Measurements from ENCODE around the gene PILRA. TPM values are rescaled to one million over a fixed set of nuclear protein-coding genes. Genes with fewer than 3 reads are reported as not detected.
"Not testable (repeated sequence)": the region's sequence is repeated elsewhere in the genome, so short reads cannot be mapped to it uniquely, and the experiment has no call there.

PILRA gene
- total RNA-seq, 1 donor from 2014 or later = 2.3 TPM

DNA sequence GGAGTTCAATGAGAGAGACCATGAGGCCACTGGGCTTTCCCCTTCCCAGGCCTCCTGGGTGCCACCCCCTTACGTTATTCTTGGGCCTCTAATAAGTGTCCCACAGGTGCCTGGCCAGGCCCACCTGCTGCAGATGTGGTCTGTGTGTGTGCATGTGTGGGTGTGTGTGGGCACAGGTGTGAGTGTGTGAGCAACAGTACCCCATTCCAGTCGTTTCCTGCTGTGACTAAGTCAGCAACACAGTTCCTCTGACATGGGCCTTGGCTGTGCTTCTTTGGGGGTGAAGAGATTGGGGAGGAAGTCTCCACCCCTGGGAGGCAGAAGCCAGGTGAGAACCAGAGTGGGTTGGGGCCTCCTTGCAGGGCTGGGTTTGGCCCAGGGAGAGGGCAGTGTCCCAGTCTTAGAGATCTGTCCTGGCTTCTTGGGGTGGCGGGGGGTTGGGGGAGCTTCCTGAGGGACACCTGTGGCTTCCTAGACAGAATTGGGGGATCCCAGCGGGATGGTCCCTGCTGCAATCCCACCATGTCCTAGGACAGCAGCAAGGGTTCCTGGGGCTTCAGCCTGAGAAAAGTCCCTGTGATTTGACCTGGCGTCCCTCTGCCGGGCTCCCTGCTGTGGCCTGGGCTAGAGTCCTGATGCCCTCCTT lies 19.5 kb upstream of the PILRA start:
- intact Hi-C loops (cut with DNase I) = no loop called here
- no peak for DNase-seq (ENCODE audit: low spot score)

DNA sequence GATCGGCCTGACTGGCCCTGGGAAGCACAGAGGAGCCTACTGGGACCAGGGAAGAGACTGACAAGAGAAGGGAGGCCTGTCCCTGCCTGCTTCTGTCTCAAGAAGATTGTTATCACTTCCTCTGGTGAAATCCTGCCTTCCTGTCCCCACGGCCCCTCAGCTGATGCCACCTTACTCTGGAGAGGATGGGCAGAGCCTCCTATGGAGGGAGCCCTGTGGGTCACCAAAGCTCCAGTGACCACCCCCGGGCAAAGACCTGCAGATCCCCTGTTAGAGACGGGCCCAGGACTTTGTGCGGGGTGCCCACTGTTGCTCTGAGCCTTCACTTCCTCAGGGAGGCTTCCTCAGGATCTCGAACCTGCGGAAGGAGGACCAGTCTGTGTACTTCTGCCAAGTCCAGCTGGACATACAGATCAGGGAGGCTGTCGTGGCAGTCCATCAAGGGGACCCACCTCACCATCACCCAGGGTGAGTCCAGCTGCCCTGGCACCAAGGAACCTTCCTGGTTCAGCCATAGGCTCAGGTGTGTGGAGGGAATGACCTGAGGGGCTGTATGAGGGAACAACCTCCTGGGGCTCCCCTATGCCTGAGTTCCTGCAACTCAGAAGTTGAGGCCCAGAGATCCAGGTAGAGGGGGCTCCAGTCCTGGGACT lies 16.7 kb upstream of the PILRA start:
- DNase-seq (ENCODE audit: low spot score) = no peak
- intact Hi-C loops (cut with DNase I) = no loop called here

DNA sequence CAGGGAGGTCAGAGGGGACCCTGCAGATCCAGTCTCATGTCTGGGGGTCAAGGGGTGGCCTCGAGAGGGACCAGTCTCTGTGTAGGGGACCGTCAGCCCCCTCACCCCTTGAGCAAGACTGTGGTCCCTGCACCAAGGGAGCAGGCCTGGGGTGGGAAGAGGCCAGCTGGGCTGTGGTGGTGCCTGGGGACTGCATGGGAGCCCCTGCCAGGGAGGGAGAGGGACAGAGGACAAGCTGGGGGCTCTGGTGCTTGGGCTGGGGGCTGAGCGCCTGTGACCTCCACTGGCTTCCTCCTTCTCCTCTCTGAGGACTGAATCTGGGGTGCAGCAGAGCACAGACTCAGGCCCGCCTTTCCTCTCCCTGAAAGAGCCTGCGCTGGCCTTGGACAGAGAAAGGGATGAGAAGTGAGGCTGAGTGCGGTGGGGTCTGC lies 16.1 kb upstream of the PILRA start:
- intact Hi-C loops (cut with DNase I) = no loop called here
- no peak for DNase-seq (ENCODE audit: low spot score)

DNA sequence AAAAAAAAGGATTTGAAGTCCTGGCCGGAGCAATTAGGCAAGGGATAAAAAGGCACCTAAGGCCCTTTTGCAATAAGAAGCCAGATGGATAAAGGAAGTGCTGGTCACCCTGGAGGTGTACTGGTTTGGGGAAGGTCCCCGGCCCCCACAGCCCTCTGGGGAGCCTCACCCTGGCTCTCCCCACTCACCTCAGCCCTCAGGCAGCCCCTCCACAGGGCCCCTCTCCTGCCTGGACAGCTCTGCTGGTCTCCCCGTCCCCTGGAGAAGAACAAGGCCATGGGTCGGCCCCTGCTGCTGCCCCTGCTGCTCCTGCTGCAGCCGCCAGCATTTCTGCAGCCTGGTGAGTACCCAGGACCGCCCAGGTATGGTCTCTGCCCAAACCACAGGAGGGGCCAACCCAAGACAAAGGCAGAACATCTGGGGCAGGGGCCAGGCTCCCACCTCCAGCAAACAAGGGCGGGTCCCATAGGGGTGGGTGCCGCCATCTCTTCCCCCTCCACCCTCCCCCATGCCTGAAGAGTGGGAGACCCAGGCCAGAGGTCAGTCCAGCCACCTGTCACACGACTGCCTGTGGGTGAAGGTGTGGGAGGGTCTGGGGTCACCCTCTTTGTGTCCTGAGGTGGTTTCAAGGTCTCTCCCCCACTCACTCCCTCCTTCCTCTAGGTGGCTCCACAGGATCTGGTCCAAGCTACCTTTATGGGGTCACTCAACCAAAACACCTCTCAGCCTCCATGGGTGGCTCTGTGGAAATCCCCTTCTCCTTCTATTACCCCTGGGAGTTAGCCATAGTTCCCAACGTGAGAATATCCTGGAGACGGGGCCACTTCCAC lies 15.0 kb upstream of the PILRA start, which contains the start of gene PILRB:
PILRB (plus strand) TSS at position 91 of the 830 bp plus-strand sequence; CDS start at position 277, 186 bp downstream.
- DNase-seq (ENCODE audit: low spot score) = no peak
- intact Hi-C loops (cut with DNase I) = no loop called here

DNA sequence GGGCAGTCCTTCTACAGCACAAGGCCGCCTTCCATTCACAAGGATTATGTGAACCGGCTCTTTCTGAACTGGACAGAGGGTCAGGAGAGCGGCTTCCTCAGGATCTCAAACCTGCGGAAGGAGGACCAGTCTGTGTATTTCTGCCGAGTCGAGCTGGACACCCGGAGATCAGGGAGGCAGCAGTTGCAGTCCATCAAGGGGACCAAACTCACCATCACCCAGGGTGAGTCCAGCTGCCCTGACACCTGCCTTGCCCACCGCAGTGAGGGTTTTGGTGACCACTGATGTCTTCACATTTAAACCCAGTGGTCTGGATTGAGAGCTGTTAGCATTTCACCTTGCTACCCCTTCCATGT lies 14.5 kb upstream of the PILRA start:
- no peak for DNase-seq (ENCODE audit: low spot score)
- intact Hi-C loops (cut with DNase I) = no loop called here

DNA sequence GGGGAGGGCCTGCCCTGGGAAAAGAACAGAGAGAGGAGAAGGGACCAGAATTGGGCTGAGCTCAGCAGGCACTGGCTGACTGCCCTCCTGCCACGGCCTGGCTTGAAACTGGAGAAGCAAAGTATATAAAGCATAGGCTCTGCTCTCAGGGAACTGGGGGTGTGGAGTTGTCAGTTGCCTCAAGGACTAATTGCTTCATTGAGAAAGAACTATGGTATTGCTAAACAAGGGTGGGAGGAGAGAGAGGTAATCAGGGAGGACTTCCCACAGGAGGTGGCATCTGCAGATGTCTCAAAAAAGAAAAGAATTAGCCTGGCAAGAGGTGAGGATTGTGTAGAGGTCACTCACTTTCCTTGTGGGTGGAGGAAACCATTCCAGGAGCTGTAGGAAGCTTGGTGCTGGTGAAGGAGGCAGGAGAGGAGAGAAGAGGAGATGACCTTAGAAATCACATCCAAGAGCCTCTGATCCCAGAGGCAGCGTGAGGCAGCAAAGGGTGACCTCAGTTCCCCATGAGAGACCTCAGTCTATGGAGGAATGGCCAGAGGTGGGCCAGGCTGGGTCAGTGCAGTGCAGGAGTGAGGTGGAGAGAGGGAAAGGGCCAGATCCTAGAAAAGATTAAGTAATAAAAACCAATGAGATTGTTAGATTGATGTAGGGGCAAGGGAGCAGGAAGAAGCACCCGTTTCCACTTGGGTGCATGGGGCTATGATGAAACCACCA lies 13.0 kb upstream of the PILRA start:
- intact Hi-C loops (cut with DNase I) = no loop called here
- no peak for DNase-seq (ENCODE audit: low spot score)

DNA sequence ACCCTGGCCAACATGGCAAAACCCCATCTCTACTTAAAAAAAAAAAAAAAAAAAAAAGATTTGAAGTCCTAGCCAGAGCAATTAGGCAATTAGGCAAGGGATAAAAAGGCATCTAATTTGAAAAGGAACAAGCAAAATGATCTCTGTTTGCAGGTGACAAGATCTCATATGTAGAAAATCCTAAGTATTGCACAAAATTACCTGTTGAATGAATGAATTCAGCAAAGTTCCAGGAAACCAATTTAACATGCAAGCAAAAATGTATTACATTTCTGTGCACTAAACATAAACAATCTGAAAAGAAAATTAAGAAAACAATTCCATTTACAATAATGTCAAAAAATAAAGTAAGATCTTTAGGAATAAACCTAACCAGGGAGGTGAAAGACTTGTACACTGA lies 10.2 kb upstream of the PILRA start:
- intact Hi-C loops (cut with DNase I) = no loop called here
- no peak for DNase-seq (ENCODE audit: low spot score)

DNA sequence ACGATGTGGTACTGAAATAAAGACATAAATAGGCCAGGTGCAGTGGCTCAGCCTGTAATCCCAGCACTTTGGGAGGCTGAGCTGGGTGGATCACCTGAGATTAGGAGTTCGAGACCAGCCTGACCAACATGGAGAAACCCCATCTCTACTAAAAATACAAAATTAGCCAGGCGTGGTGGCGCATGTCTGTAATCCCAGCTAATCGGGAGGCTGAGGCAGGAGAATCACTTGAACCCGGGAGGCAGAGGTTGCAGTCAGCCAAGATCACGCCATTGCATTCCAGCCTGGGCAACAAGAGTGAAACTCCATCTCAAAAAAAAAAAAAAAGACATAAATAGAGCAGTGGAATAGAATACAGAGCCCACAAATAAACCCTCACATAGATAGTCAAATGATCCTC lies 9.5 kb upstream of the PILRA start:
- intact Hi-C loops (cut with DNase I); DNase-seq (ENCODE audit: low spot score): not testable (repeated sequence)

DNA sequence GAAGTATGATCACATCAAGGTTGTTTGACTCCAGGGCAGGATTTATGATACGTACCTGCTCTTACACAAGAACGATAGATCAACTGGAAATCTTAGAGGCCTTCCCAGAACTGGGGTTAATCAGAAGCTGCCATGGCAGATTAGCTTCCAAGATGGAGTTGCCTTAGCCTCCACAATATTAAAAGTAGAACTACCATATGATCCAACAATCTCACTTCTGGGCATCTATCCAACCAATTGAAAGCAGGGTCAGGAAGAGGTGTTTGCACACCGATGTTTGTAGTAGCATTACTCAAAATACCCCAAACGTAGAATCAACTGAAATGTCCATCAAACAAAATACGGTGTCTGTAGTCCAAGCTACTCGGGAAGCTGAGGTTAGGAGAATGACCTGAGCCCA lies 8.8 kb upstream of the PILRA start:
- no peak for DNase-seq (ENCODE audit: low spot score)
- intact Hi-C loops (cut with DNase I) = no loop called here

DNA sequence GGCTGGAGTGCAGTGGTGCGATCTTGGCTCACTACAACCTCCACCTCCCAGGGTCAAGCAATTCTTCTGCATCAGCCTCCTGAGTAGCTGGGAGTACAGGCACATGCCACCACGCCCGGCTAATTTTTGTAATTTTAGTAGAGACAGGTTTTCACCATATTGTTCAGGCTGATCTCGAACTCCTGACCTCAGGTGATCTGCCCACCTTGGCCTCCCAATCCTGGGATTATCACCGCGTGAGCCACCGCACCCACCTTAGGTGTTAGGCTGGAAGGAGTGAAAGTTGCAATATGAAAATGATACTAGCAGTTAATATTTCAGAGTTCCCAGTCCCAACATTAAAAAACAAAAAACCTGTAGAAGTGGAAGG lies 7.3 kb upstream of the PILRA start:
- intact Hi-C loops (cut with DNase I) = not testable (repeated sequence)
- DNase-seq (ENCODE audit: low spot score) = peak; percentile 14

DNA sequence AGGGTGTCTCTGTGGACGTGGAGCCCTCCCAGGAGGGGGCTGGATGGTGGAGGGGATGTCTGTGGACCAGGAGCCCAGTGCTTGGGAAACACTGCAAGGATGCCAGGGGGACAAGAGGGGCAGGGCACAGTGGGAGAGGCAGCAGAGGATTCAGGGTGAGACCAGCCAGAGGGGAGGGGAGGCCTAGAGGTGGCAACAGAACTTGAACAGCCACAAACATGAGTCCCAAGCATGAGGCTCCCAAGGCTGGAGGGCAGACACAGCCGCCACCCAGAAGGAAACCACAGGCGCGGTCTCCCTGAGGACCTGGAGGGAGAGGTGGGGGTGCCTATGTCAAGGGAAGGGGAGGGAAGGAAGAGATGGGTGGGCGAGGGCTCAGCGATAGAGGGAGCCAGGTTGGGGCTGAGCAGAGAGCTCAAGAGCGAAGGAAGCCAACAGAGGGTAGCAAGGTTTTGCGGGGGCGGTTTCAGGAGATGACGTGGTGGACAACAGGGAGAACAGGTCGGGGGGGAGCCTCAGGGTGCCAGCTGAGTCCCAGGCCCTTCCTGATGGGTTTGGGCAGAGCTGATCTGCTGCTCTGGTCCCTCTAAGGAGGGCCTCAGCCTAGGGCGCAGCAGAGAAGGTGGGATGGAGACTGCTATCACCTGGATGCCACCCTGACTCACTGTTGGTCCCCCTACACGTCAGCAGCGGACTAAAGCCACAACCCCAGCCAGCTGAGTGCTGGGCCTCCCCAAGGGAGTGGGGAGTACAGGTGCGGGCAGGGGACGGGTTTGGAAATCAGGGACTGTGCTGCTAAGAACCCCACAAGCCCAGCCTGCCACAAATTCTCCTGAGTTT lies 6.7 kb upstream of the PILRA start:
- DNase-seq (ENCODE audit: low spot score) = peak; percentile 35
- intact Hi-C loops (cut with DNase I) = no loop called here

DNA sequence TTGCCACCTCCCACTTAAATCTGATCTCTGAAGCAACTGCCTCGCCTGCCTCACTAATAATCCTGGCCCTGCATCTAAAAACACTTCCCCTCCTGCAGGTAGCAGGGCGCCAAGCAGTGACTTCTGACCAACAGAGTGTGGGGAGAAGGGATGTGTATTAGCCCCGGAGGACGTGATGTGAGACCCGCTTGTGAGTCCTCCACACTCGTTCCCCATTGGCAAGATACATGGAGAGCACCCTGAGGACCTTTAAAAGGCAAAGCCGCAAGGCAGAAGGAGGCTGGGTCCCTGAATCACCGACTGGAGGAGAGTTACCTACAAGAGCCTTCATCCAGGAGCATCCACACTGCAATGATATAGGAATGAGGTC lies 6.1 kb upstream of the PILRA start:
- DNase-seq (ENCODE audit: low spot score) = peak; percentile 43
- intact Hi-C loops (cut with DNase I) = no loop called here

DNA sequence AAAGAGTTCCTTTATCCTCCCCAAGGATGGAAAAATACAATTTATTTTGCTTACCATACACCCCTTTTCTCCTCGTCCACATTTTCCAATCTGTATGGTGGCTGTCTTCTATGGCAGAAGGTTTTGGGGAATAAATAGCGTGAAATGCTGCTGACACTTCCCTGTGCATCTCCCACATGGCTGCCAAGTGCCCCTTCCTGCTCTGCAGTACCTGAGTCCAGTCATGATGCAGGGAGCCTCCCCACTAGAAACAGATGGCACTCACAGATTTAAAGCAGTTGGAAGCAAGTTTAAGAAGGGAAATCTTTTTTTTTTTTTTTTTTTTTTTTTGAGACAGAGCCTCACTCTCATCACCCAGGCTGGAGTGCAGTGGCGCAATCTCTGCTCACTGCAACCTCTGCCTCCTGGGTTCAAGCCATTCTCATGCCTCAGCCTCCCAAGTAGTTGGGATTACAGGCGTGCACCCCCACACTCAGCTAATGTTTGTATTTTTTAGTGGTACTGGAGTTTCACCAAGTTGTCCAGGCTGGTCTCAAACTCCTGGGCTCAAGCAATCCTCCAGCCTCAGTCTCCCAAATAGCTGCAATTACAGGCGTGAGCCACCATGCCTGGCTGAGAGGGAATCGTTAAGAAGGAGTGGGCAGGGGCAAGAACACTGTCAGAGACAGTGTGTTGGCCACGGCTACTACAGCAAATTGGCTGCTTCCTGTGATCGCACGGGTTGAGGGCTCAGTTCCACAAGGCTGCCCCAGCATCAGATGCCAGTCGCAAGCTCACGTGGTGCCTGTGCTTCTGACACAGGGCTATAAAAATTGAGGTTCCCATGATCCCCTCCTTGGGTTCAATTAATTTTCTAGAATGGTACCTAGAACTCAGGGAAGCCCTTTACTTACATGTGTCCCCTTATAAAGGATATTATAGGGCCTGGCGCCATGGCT lies 5.3 kb upstream of the PILRA start:
- intact Hi-C loops (cut with DNase I) = no loop called here
- peak; percentile 70 for DNase-seq (ENCODE audit: low spot score)

DNA sequence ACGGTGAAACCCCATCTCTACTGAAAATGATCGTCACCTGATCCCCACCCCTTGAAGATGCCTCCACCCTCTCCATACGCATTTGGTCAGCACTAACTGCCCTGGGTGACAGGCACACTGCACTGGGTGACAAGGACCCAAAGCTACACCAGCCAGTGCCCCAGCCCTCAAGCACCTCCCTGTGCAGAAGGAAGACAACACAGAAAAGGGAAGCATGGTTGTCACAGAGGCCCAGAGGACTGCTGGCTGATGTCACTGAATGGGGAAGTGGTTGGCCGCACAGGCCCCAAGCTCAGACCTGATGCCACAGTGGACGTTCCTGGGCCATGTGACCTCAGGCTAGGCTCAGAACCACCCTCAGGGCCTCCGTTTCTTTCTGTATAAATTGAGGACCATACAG lies 4.2 kb upstream of the PILRA start:
- intact Hi-C loops (cut with DNase I) = no loop called here
- DNase-seq (ENCODE audit: low spot score) = peak; percentile 93

DNA sequence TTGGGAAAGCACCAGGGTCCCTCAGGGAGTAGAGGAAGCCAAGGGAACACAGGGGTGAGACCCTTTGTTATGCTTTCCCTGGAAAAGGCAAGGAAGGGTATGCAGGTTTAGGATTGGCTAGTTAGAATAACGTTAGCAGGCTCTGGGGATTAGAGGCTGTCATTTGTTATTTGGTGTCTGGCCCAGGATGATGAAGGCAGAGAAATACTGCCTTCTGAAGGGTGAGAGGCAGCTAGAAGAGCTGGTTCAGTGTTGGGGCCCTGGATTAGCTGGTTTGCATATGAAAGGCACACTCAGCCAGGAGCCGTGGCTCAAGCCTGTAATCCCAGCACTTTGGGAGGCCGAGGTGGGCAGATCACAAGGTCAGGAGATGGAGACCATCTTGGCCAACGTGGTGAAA lies 3.0 kb upstream of the PILRA start:
- intact Hi-C loops (cut with DNase I) = no loop called here
- no peak for DNase-seq (ENCODE audit: low spot score)

DNA sequence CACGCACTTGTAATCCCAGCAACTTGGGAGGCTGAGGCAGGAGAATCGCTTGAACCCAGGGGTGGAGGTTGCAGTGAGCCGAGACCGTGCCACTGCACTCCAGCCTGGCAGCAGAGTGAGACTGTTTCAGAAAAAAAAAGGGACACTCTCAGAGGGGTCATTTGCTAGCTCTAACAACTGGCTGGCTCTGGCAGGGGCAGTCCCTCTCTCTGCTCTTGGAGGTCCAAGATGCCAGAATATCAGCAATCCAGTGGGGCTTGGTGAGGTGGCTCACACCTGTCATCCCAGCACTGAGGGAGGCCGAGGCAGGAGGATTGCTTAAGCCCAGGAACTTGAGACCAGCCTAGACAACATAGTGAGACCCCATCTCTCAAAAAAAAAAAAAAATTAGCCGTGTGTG lies 2.5 kb upstream of the PILRA start:
- DNase-seq (ENCODE audit: low spot score) = no peak
- intact Hi-C loops (cut with DNase I) = no loop called here

DNA sequence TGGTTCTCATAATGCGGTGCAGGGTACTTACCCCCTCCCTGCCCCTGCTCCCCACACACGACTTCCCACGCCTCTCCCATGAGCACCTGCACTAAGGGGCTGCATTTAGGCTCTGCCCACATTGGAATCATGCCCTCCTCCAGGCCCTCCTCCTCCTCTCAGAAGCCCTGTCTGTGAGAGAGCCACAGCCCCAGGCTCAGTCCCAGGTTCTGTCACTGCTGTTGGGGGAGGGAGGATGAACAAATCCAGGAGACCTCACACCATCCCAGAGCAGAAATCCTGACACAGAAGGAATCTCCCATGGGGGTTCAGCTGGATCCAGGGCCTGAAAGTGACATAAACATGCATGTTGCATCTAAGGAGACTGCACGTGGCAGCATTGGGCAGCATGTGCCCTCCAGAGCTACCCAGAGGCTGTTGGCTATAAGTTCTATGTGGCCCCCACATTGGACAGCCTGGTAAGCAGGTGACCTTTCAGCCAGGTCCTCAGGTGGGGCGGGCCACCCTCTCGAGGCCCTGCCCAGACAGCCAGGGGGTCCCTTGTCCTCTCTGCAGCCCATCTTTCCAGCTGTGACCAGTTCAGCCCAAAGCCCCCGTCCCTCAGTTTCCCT lies 1.6 kb upstream of the PILRA start:
- peak; percentile 44 for DNase-seq (ENCODE audit: low spot score)
- intact Hi-C loops (cut with DNase I) = no loop called here

DNA sequence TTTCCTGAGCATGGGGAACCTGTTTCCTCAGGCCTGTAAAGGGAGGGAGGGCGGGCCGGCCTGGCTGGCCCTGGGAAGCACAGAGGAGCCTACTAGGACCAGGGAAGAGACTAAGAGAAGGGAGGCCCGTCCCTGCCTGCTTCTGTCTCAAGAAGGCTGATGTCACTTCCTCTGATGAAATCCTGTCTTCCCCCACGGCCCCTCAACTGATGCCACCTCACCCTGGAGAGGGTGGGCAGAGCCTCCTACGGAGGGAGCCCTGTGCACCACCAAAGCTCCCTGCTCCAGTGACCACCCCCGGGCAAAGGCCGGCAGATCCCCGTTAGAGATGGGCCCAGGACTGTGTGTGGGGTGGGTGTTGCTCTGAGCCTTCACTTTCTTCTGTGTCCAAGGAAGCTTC lies 1.0 kb upstream of the PILRA start:
- intact Hi-C loops (cut with DNase I) = no loop called here
- peak; percentile 84 for DNase-seq (ENCODE audit: low spot score)
